ENCODE results near the gene NETO1. TPM values are rescaled to one million over a fixed set of nuclear protein-coding genes. Genes with fewer than 3 reads are reported as not detected.

Gene NETO1
- total and polyA plus RNA-seq, 10 of the 15 experiments (the other 5 are each of a cell fraction or from before 2014, with no cell fraction given): 0.52 TPM; not detected in 9

DNA sequence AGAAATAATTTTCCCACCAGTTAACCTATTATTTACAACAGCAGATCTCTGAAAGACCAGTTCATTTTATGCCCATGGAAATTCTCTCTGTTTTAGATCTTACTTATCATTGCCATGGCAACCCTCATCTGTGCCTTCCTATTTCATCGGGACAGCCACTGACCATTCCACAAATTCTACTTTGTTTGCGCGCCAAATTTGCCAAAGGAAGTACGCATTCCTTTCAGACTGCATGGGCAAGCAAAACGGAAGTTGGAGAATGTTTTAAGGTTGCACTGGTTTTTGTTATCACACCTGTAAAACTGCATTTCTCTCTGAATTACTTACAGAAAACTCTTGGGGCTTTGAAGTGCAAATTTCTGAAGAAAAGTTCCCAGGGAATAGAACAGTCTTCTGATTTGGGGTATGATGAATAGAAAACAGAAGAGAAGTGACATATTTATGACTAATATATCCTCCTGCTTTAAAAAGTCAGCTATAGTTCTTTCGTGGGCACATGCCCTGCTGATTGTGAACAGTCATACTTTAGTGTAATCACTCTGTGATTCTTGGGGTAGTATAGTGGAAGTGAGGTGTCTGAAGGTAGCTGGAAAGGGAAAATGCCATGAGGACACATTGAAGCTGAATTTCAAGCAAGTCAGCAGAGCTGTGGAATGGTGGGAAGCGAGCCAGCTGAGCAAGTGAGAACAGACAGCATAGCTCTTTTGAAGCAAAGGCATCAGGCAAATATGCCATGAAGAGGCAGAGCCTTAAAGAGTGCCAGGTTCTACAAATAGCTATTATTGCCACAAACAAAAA lies 20.9 kb downstream of the NETO1 start:
- in situ Hi-C loops (cut with MboI): no loop called here
- TF ChIP-seq, protein P1, sequence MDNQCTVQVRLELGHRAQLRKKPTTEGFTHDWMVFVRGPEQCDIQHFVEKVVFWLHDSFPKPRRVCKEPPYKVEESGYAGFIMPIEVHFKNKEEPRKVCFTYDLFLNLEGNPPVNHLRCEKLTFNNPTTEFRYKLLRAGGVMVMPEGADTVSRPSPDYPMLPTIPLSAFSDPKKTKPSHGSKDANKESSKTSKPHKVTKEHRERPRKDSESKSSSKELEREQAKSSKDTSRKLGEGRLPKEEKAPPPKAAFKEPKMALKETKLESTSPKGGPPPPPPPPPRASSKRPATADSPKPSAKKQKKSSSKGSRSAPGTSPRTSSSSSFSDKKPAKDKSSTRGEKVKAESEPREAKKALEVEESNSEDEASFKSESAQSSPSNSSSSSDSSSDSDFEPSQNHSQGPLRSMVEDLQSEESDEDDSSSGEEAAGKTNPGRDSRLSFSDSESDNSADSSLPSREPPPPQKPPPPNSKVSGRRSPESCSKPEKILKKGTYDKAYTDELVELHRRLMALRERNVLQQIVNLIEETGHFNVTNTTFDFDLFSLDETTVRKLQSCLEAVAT (IDR thresholded peaks at IDR 0.05): no peak
- TF ChIP-seq SMARCA5 (IDR thresholded peaks at IDR 0.05) (no peak), SUPT20H (IDR thresholded peaks at IDR 0.05; ENCODE audit: borderline replicate concordance, control insufficient read depth, low read depth, low read length) (no peak), PAX8 (IDR thresholded peaks at IDR 0.05) (no peak), SIN3A (IDR thresholded peaks at IDR 0.05; ENCODE audit: low read depth, low read length) (no peak), MEF2A (IDR thresholded peaks at IDR 0.05; ENCODE audit: insufficient read depth, low read depth, low read length) (no peak), RUNX3 (IDR thresholded peaks at IDR 0.05; ENCODE audit: low read length) (no peak), ZNF274 (IDR thresholded peaks at IDR 0.05; ENCODE audit: insufficient read depth, insufficient read length) (no peak), NFYB (IDR thresholded peaks at IDR 0.05; ENCODE audit: insufficient read depth, low read depth, low read length) (no peak), CEBPB (IDR thresholded peaks at IDR 0.05; ENCODE audit: borderline replicate concordance in 1 of 2, low read depth in 2 of 2, low read length in 2 of 2) (no peak), SIX5 (IDR thresholded peaks at IDR 0.05; ENCODE audit: low read depth, low read length, severe bottlenecking) (no peak), NBN (IDR thresholded peaks at IDR 0.05) (no peak), MTA2 (IDR thresholded peaks at IDR 0.05; ENCODE audit: low read depth) (no peak), ASH2L (IDR thresholded peaks at IDR 0.05; ENCODE audit: borderline replicate concordance, low read depth) (no peak)
- TF ChIP-seq, protein P2, sequence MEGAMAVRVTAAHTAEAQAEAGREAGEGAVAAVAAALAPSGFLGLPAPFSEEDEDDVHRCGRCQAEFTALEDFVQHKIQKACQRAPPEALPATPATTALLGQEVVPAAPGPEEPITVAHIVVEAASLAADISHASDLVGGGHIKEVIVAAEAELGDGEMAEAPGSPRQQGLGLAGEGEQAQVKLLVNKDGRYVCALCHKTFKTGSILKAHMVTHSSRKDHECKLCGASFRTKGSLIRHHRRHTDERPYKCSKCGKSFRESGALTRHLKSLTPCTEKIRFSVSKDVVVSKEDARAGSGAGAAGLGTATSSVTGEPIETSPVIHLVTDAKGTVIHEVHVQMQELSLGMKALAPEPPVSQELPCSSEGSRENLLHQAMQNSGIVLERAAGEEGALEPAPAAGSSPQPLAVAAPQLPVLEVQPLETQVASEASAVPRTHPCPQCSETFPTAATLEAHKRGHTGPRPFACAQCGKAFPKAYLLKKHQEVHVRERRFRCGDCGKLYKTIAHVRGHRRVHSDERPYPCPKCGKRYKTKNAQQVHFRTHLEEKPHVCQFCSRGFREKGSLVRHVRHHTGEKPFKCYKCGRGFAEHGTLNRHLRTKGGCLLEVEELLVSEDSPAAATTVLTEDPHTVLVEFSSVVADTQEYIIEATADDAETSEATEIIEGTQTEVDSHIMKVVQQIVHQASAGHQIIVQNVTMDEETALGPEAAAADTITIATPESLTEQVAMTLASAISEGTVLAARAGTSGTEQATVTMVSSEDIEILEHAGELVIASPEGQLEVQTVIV (IDR thresholded peaks at IDR 0.05; ENCODE audit: borderline replicate concordance, partially characterized antibody): no peak
- TF ChIP-seq, protein P3, sequence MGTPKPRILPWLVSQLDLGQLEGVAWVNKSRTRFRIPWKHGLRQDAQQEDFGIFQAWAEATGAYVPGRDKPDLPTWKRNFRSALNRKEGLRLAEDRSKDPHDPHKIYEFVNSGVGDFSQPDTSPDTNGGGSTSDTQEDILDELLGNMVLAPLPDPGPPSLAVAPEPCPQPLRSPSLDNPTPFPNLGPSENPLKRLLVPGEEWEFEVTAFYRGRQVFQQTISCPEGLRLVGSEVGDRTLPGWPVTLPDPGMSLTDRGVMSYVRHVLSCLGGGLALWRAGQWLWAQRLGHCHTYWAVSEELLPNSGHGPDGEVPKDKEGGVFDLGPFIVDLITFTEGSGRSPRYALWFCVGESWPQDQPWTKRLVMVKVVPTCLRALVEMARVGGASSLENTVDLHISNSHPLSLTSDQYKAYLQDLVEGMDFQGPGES (IDR thresholded peaks at IDR 0.05): no peak

More for the DNA sequence above, 20.9 kb downstream of the NETO1 start:
- ChIA-PET SMC1A (ENCODE audit: uncharacterized antibody, unreplicated experiment) (no interaction called here), RAD21 (ENCODE audit: unreplicated experiment) (no interaction called here), CTCF (interaction anchor here (1.0 kb wide), 1 partner anchor 11 kb away, joined by 3 read pairs; no protein-coding TSS in a partner anchor), POLR2A (no interaction called here)
- Histone ChIP-seq H3K27ac (ENCODE audit: control insufficient read depth, insufficient read depth) (no peak overlapping the region), H3K36me3 (ENCODE audit: control insufficient read depth in 2 of 2, insufficient read depth in 2 of 2, low read length in 1 of 2) (no peaks in the 10 kb centered on the region), H3K4me2 (ENCODE audit: control insufficient read depth, insufficient read depth) (no peak overlapping the region), H3K9me3 (replicated peaks; ENCODE audit: control insufficient read depth, insufficient read depth, low read length) (no peaks in the 10 kb centered on the region), H2AFZ (ENCODE audit: control insufficient read depth, low read depth, low read length) (no peak overlapping the region), H3K4me1 (ENCODE audit: control insufficient read depth, insufficient read depth, low read length) (no peaks in the 10 kb centered on the region), H3K27me3 (replicated peaks in 1 of 2; ENCODE audit: control insufficient read depth in 2 of 2, insufficient read depth in 2 of 2, low read length in 1 of 2) (no peaks in the 10 kb centered on the region), H3K9ac (ENCODE audit: control insufficient read depth, insufficient read depth, low read length) (no peak overlapping the region), H3K4me3 (no peak overlapping the region), H4K20me1 (ENCODE audit: control insufficient read depth, insufficient read depth) (no peaks in the 10 kb centered on the region), H3K79me2 (ENCODE audit: control insufficient read depth, insufficient read depth, low read length) (no peaks in the 10 kb centered on the region)
- ATAC-seq (no peak), FAIRE-seq (no peak), DNase-seq (ENCODE audit: low read depth, low spot score) (no peak)
- WGBS (ENCODE audit: insufficient coverage, insufficient replicate concordance, low lambda C conversion rate, missing lambda C conversion rate): 52% methylated on average over 7 of the region's 7 CpGs
- intact Hi-C loops (cut with micrococcal nuclease; ENCODE audit: unreplicated experiment): no loop called here
- no TSS peak for BruUV-seq (replicated peaks)
